Mucosa of gallbladder (tissue), 1 donor: Measurements from ENCODE around the gene RHOXF2. TPM values are rescaled to one million over a fixed set of nuclear protein-coding genes. Genes with fewer than 3 reads are reported as not detected.
"Not testable (repeated sequence)": the region's sequence is repeated elsewhere in the genome, so short reads cannot be mapped to it uniquely, and the experiment has no call there.

Source experiments
- DNase-seq: peaks from one replicate; pipeline ENCODE4 v3.0.0-alpha.2; 2020; ENCODE audit warnings: low spot score
- total RNA-seq: library from RNA; stranded (reverse); gene quantifications from one replicate; pipeline ENCODE4 v1.2.1, GENCODE V29; 2021
- donor health status: DM: no; HTN: no; CAD: no.

RHOXF2 gene
- not detected for total RNA-seq

- not testable (repeated sequence) for DNase-seq
Measured at GRCh38 chrX:120158313-120158712, at the start of gene RHOXF2. Gene RHOXF2 (plus strand): TSS chrX:120158613. CDS start chrX:120158751, 138 bp downstream.

DNA sequence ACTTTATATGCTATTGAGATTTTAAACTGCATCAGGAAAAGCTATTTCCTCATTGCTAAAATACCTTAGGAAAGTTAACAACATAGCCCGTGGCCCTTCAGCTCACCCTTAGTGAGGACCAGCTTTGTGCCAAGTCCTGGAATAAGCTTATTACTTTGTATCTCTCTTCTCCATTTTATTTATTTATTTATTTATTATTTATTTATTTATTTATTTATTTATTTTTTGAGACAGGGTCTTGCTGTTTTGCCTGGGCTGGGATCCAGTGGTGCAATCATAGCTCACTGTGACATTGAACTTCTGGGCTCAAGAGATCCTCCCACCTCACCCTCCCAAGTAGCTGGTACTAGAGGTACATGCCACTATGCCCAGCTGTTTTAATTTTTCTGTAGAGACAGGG, 49.0 kb upstream of the RHOXF2 start:
- no peak for DNase-seq

GRCh38 chrX:120111611-120112010, 46.8 kb upstream of the RHOXF2 start:
- no peak for DNase-seq

- no peak for DNase-seq
Measured at GRCh38 chrX:120115438-120115963, 42.9 kb upstream of the RHOXF2 start, which contains the start of gene RHOXF1. Gene RHOXF1 (minus strand): TSS chrX:120115913. CDS start chrX:120115862, 51 bp downstream.

DNA sequence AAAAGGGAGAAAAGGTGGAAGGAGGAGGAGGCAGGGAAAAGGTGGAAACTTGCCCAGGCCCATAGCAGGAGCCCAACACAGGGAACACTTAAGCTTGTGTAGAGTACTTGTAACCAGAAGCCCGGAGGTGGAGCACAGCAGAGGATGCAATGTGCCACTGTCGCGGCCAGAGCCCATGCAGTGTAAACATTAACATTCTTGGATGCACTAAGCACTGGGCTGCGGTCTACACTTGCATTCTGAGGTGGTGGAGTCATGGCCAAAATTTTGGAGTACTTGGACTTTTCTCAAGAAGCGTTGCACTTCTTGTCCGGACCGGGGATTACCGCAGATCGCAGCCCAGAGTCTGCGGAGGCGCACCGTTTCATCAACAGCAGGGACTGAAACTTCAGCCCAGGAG, 38.2 kb upstream of the RHOXF2 start:
- DNase-seq, result no peak

DNA sequence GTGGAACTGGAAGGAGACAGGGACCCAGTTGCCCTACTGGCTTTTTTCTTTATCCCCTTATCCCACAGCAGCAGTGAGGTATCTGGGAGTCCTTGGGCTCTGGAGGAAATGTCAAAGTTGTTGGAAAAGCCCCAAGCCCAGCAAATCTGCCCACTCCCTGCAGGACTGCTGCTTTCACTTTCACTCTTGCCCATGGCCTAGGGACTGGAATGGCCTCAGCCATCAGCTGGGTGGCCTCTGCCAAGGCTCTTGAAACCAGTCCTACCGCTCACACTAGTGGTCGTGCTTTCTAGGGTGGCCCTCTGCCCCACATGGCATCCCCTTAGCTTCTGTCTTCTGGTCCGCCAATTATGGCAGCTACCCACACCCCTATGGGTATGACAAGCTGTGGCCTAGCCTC, 33.0 kb upstream of the RHOXF2 start:
- no peak for DNase-seq

DNA sequence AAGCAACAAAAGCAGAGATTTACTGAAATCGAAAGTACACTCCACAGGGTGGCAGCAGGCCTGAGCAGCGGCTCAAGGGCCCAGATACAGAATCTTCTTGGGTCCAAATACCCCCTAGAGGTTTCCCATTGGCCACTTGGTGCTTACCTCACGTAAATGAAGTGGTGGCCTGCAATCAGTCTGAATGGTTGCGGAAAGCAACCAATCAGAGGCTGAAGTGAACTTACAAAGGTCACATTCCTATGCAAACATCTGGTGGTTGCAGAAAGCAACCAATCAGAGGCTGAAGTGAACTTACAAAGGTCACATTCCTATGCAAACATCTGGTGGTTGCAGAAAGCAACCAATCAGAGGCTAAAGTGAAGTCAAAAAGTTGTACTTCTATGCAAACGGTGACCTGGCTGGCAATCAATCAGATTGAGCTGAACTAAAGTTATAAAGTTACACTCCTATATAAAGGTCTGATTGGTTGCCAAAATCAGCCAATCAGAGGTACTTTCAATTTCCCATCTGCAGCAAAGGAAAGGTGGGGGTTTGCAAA, 30.0 kb upstream of the RHOXF2 start:
- DNase-seq, result not testable (repeated sequence)

- no peak for DNase-seq
Measured at GRCh38 chrX:120136128-120136527, 22.3 kb upstream of the RHOXF2 start.

- DNase-seq, result no peak
Measured at GRCh38 chrX:120136840-120137239, 21.6 kb upstream of the RHOXF2 start.

GRCh38 chrX:120137439-120137838, 21.0 kb upstream of the RHOXF2 start:
- no peak for DNase-seq

DNA sequence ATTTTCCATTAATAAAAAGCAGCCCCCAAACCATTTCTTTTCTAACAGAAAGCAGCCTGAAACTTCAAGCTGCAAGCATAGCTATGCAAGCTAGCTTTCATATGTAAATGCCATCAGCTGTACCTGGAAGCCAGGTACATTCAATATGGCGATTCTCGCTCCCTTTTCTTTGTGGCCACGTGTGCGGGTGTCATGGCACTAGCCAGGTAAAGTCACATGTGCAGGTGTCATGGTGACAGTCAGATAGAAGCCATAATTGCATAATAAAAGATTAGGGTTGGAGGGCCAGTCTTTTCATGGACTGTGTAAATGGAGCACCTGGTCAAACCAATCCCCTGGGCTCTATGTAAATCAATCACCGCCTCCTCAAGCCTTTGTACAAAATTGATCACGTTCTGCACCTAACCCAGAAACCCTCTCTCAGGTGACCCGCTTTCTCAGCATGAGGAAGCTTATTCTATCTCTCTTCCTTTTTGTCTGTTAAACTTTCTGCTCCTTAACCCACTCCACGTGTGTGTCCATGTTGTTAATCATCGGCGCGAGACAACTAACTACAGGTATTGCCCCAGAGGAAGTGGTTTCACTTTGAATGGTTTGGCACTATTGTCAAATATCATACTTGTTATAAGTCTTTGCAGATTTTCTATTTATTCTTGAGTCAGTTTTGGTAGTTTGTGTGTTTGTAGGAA, 18.0 kb upstream of the RHOXF2 start:
- no peak for DNase-seq

GRCh38 chrX:120144178-120144844, 14.1 kb upstream of the RHOXF2 start:
- DNase-seq, result no peak

DNA sequence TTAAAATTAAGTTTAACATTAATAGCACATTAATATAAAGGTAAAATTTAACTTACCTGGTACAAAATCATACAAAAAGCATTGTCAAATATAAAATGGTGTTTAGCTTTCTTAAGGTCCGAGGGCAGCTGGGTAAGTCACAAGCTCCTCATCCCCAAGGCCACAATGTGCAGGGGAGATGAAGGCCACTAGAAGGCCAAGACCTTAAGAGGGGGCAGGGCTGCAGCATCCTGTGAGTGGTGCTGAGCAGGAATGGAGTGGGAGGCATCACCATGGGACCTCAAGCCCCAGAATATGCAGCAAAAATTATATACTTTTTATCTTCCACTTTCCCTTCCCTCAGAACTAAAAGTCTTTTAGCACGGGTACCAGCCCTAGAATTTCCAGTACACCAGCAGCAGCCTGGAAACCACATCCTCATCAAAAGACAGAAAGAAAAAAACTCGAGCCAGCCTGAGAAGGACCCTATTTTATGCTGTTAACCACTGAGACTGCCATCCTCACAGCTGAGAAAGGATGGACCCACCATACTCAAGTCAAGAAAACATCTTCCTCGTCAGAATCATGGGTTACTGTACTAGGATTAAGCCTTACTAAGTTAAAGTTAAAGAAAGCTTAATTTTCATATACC, 13.0 kb upstream of the RHOXF2 start:
- no peak for DNase-seq

GRCh38 chrX:120146323-120146722, 12.1 kb upstream of the RHOXF2 start:
- DNase-seq, result not testable (repeated sequence)

DNA sequence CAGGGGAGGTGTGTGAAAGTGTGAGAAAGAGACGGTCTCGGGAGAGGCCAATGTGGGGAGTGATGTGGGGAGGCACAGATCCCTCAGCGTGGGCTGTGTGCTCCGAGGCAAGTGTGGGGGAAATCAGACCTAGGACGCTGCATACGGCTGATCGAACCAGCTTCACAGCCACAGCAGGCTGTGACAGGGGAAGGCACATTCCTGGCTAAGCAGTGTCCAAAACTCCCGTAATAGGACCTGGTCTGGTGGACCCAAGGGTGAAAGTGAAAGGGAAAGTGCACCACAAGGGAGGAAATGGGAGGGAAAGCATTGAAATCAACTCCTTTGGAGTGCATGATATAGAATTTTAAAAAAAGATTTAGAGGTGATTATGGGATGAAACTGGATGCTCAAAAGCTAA, 10.9 kb upstream of the RHOXF2 start:
- no peak for DNase-seq

GRCh38 chrX:120150109-120150744, 8.2 kb upstream of the RHOXF2 start:
- DNase-seq, result not testable (repeated sequence)

DNA sequence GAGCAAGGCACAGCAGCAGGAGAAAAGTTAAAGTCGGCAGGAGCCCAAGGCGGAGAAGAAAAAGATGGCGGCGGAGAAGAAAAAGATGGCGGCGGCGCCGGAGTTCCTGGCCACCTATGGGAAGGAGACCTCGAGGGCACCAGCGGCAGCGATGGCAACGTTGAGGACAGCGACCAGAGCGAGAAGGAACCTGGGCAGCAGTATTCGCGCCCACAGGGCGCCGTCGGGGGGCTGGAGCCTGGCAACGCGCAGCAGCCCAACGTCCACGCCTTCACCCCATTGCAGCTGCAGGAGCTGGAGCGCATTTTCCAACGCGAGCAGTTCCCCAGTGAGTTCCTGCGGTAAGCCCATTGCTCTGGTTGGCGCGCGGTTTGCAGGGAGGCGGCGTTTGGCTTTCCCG, 673 bp downstream of the RHOXF2 start:
- not testable (repeated sequence) for DNase-seq

DNA sequence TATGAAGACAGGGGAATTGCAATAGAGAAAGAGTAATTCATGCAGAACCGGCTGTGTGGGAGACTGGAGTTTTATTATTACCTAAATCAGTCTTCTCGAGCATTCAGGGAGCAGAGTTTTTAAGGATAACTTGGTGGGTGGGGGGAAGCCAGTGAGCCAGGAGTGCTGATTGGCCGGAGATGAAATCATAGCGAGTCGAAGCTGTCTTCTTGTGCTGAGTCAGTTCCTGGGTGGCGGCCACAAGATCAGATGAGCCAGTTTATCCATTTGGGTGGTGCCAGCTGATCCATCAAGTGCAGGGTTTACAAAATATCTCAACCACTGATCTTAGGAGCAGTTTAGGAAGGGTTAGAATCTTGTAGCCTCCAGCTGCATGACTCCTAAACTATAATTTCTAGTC, 34.8 kb downstream of the RHOXF2 start:
- not testable (repeated sequence) for DNase-seq

DNA sequence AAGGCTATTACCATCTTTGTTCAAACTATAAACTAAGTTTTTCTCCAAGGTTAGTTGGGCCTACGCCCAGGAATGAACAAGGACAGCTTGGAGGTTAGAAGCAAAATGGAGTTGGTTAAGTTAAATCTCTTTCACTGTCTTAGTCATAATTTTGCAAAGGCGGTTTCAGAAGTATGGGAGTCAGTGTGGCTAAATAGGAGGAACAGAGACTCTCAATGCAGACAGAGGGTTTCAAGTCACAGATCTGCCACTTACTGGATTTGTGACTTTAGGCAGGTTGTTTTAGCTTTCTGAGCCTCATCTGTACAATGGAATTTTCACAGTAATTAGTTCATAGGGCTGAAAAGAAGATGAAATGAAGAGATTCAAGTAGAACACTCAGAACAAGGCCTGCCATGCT, 35.3 kb downstream of the RHOXF2 start:
- not testable (repeated sequence) for DNase-seq

- DNase-seq, result not testable (repeated sequence)
Measured at GRCh38 chrX:120195786-120196185, 37.4 kb downstream of the RHOXF2 start.

DNA sequence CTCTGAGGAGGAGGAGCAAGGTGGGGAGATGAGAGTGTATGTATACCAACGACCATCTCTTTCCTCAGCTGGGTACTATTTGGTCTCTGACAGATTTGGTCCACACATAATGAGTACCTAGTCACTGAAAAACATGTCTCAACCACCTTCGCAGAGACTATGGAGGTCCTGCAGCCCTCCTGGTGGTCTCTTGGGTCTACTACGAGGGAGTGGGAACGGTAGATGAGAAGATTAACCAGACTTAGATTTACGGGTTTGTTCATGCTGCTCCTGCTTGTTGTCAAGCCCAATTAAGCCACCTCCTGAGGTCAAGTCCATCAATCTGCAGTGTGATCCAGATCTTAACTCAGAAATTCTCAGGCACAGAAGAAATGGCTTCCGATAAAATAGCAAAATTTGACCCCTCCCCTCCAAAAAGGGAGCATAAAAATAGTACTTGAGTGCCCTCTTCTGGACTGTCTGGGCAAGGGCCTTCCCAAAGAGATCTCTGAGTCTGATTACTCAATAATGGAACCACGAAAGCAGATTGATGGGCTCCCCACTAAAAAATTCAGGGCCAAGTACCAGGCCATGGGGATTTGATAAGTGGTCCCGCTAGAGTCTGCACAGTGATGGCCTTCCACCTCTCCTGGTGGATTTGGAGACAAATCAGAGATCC, 38.3 kb downstream of the RHOXF2 start:
- DNase-seq, result not testable (repeated sequence)
